Astrocyte of the cerebellum (primary cell): Measurements from ENCODE around the gene KAT2A.

Experiments used
- DNase-seq: peaks from one replicate; pipeline ENCODE4 v3.0.0-alpha.2; 2011; ENCODE audit warnings: low read depth
- H3K4me3 ChIP-seq: 2 replicates; pipeline ENCODE4 v1.5.1; 2011; ENCODE audit warnings: mild to moderate bottlenecking, low read depth, low read length, moderate library complexity
- CTCF ChIP-seq: IDR thresholded peaks from 2 replicates; pipeline ENCODE4 v1.5.1; 2012; ENCODE audit warnings: low read length, low read depth, moderate library complexity, mild to moderate bottlenecking; ENCODE audit errors: missing control alignments
- in situ Hi-C: cut with HindIII; loops from 2 replicates; pipeline ENCODE4 v1.10.0; 2017; ENCODE audit warnings: low sequenced_read_pairs

The KAT2A gene

DNA sequence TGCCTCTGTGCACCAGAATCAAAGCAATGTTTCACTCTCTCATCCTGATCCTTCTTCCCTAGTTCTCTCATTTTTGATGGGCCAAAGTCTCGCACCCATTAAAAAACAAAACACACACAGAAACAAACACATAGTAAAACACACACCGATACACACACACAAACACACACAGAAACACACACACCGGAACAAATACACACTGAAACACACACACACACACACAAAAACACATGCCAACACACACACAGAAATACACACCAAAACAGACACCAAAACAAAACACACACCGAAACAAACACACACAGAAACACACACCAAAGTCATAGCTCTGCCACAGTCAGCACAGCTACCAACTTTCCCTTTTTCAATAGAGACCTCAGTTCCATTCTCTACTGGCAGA, 10.1 kb upstream of the KAT2A start:
- no peak overlapping the region for H3K4me3 ChIP-seq
- in situ Hi-C loops = no loop called here

DNA sequence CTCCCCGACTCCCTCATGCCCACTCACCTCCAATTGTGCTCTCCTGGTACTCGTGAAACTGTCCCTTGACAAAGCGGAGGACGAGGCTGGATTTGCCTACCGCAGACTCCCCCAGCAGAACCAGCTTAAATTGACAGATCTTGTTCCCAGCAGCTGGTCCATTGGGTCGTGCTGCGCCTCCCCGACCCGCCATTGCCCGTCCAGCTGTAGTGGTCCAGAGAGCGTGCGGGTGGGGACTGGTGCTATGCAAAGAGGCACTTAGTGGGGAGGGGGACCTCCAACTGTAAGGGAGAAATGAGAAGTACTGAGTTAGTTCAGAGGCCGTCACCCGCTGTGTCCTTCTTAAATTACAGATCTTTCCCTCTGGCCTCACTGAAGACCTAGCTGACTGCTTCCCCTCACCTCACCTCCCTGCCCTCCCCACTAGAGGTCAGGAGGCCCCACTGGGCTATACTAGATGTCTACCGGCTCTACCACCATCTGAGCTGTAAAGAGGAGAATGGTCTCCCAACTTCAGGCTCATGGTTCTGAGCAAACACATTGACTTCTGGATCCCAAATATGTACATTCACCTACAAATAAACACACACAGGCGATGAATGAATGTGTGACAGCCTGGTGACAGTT, 9.3 kb upstream of the KAT2A start:
- H3K4me3 ChIP-seq = no peak overlapping the region
- no peak for TF ChIP-seq CTCF
- in situ Hi-C loops = no loop called here
- DNase-seq = no peak

More for the DNA sequence above, 10.1 kb upstream of the KAT2A start:
- DNase-seq = no peak
- no peak for TF ChIP-seq CTCF

- TF ChIP-seq CTCF = no peak
- in situ Hi-C loops = no loop called here
- DNase-seq = no peak
- no peak overlapping the region for H3K4me3 ChIP-seq
Measured at GRCh38 chr17:42129109-42129837, 8.1 kb upstream of the KAT2A start.

GRCh38 chr17:42127414-42127813, 6.2 kb upstream of the KAT2A start:
- DNase-seq = no peak
- H3K4me3 ChIP-seq = no peak overlapping the region
- in situ Hi-C loops = no loop called here
- TF ChIP-seq CTCF = no peak

DNA sequence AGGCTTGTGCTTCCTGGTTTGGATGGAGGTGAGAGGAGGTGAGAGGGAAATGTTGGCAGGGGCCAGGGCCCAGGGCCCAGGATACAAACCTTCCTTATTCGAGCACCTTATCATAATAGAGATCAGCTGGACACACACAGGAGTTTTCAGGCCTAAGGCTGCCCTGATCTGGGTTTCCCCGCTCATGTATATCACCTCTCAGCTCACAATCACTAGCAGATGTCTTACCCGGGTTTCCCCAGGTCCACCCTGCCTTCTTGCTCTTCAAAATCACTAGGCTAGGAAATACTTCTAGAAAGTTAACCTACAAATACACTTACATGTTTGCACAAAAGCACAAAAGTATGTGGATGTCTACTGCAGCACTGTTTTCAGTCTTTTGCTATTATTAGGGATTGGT, 5.7 kb upstream of the KAT2A start:
- TF ChIP-seq CTCF = no peak
- no peak overlapping the region for H3K4me3 ChIP-seq
- DNase-seq = no peak
- in situ Hi-C loops = no loop called here

DNA sequence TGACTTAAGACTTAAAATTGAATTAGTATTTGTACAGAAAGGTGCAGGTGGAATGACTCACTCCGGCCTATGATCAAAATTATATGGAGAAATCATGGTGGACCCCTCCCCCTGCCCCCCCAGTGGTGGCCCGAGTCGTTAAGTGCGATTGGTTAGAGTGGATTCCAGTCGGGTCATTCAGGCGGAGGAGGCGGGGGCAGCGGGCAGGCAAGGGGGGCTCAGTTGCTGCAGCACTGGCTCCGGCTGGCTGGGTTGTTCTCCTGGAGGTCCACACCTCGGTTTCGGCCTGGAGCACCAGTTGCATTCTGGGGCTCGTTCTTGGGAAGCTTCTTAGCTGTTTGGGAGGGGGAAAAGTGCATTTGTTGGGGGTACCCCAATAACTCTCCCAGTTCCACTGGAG, 4.4 kb upstream of the KAT2A start:
- TF ChIP-seq CTCF = no peak
- H3K4me3 ChIP-seq = no peak overlapping the region
- no peak for DNase-seq
- in situ Hi-C loops = no loop called here
